PC-9 (cell line): Measurements from ENCODE around the gene LIPH. TPM values are rescaled to one million over a fixed set of nuclear protein-coding genes. Genes with fewer than 3 reads are reported as not detected.
"Not testable (repeated sequence)": the region's sequence is repeated elsewhere in the genome, so short reads cannot be mapped to it uniquely, and the experiment has no call there.

ENCODE experiments used
- BruUV-seq: library from RNA; stranded (reverse); fragments of 400-500 nt; replicated peaks from 2 replicates; lab custom pipeline; 2021; lab: Mats Ljungman, UMichigan
- CTCF ChIA-PET: fragments of 300-600 bp; sonication (Branson Sonifier 250); formaldehyde crosslinking; loops from one replicate; lab custom pipeline; 2022; ENCODE audit warnings: antibody characterized with exemption; lab: Charles Lee
- POLR2A ChIA-PET: fragments of 300-600 bp; sonication (Branson Sonifier 250); formaldehyde crosslinking; loops from one replicate; lab custom pipeline; 2022; ENCODE audit warnings: antibody characterized with exemption; ENCODE audit not compliant: unreplicated experiment; lab: Charles Lee
- DNase-seq, 2 experiments: peaks; one replicate each; pipeline versions ENCODE4 v3.0.0 to v3.0.0-alpha.2; 2015 to 2022; ENCODE audit warnings: mixed read lengths in 1 of 2
- H2AFZ ChIP-seq: fragments of 200-600 bp; sonication (generic); 2 replicates; pipeline ENCODE4 v1.8.1; 2017; ENCODE audit warnings: antibody characterized with exemption
- H3F3A ChIP-seq: fragments of 200-600 bp; sonication (generic); 2 replicates; pipeline ENCODE4 v1.8.1; 2017; ENCODE audit warnings: antibody characterized with exemption, mild to moderate bottlenecking, low read depth; ENCODE audit not compliant: insufficient read depth
- H3K27ac ChIP-seq: fragments of 200-600 bp; sonication (generic); 2 replicates; pipeline ENCODE4 v1.6.1; 2016; ENCODE audit warnings: mixed run types
- H3K27me3 ChIP-seq: fragments of 200-600 bp; sonication (generic); 2 replicates; pipeline ENCODE4 v1.6.1; 2016; ENCODE audit warnings: low read depth, mixed run types; ENCODE audit not compliant: insufficient read depth
- H3K36me3 ChIP-seq: fragments of 200-600 bp; sonication (generic); 2 replicates; pipeline ENCODE4 v1.6.1; 2016; ENCODE audit warnings: low read depth, mixed run types
- H3K4me1 ChIP-seq: fragments of 200-600 bp; sonication (generic); replicated peaks from 2 replicates; pipeline ENCODE4 v1.6.1; 2016; ENCODE audit warnings: mixed run types; ENCODE audit not compliant: insufficient read depth
- H3K4me2 ChIP-seq: fragments of 200-600 bp; sonication (generic); 2 replicates; pipeline ENCODE4 v1.6.1; 2017; ENCODE audit warnings: mixed run types
- H3K4me3 ChIP-seq: fragments of 200-600 bp; sonication (generic); 2 replicates; pipeline ENCODE4 v1.6.1; 2016; ENCODE audit warnings: mixed run types
- H3K79me2 ChIP-seq: fragments of 200-600 bp; sonication (generic); 2 replicates; pipeline ENCODE4 v1.6.1; 2017; ENCODE audit warnings: low read depth, mixed run types
- H3K9me2 ChIP-seq: fragments of 200-600 bp; sonication (generic); 2 replicates; pipeline ENCODE4 v1.8.1; 2017; ENCODE audit warnings: mild to moderate bottlenecking; ENCODE audit not compliant: insufficient read depth
- H3K9me3 ChIP-seq: fragments of 200-600 bp; sonication (generic); 2 replicates; pipeline ENCODE4 v1.8.1; 2016; ENCODE audit warnings: low read depth; ENCODE audit not compliant: insufficient read depth
- H4K20me1 ChIP-seq: fragments of 200-600 bp; sonication (generic); 2 replicates; pipeline ENCODE4 v1.8.1; 2017; ENCODE audit not compliant: insufficient read depth
- CTCF ChIP-seq: fragments of 200-600 bp; sonication (generic); conservative IDR thresholded peaks from 2 replicates; pipeline ENCODE4 v1.6.1; 2017; ENCODE audit warnings: mixed run types, antibody characterized with exemption, mild to moderate bottlenecking, moderate library complexity
- EZH2 ChIP-seq: fragments of 200-600 bp; sonication (generic); IDR thresholded peaks from 2 replicates; pipeline ENCODE4 v1.8.0; 2017; ENCODE audit warnings: antibody characterized with exemption, low read depth
- intact Hi-C: fragments of 100-400 bp; cut with micrococcal nuclease; formaldehyde crosslinking; loops from one replicate; pipeline ENCODE4 v1.10.0; 2022; ENCODE audit not compliant: unreplicated experiment
- total RNA-seq: library from RNA; stranded (reverse); gene quantifications from 2 replicates; pipeline ENCODE4 v1.2.3, GENCODE V29; 2021

LIPH gene
- total RNA-seq, 1 experiment from 2014 or later, result 44.7 TPM

GRCh38 chr3:185559706-185560090 lies 7.3 kb upstream of the LIPH start:
- Histone ChIP-seq H3K79me2 (no peaks in the 10 kb centered on the region), H2AFZ (peak overlapping the region; percentile 82), H4K20me1 (no peaks in the 10 kb centered on the region), H3K4me2 (peak overlapping the region; percentile 91), H3K27me3 (no peaks in the 10 kb centered on the region), H3K27ac (peak overlapping the region; percentile 99), H3K4me1 (peaks cover 65% of the 10 kb centered on the region), H3F3A (peaks cover 42% of the 10 kb centered on the region), H3K4me3 (peak overlapping the region; percentile 53), H3K36me3 (no peaks in the 10 kb centered on the region), H3K9me3 (no peaks in the 10 kb centered on the region), H3K9me2 (no peaks in the 10 kb centered on the region)
- TF ChIP-seq CTCF (no peak), EZH2 (no peak)
- no peak for DNase-seq
- POLR2A ChIA-PET, result interaction anchor here (0.5 to 3.1 kb wide), 8 partner anchors 8 to 415 kb away, joined by 3 to 24 read pairs (median 4); partner anchors contain the start of genes LIPH, SENP2 and TMEM41A
- BruUV-seq, result no TSS peak
- CTCF ChIA-PET, result interaction anchor here (0.5 to 1.8 kb wide), 5 partner anchors 14 to 229 kb away, joined by 3 to 7 read pairs (median 6); no protein-coding TSS in a partner anchor
- intact Hi-C loops, result loop anchor here (1.0 to 5.0 kb wide), 3 partner anchors 60 to 242 kb away; partner anchors contain the start of gene TMEM41A

- peaks cover 43% of the 10 kb centered on the region for H3F3A ChIP-seq
- peak overlapping the region; percentile 59; the same call in 1 of the 2 replicates for H2AFZ ChIP-seq
- no peaks in the 10 kb centered on the region for H3K9me3 ChIP-seq
- TF ChIP-seq CTCF, result no peak
- TF ChIP-seq EZH2, result no peak
- H3K9me2 ChIP-seq, result no peaks in the 10 kb centered on the region
- DNase-seq, result peak; percentile 92 to 99
- H3K79me2 ChIP-seq, result no peaks in the 10 kb centered on the region
- H3K4me3 ChIP-seq, result peak overlapping the region; percentile 53
- peak overlapping the region; percentile 99 for H3K27ac ChIP-seq
- no peaks in the 10 kb centered on the region for H4K20me1 ChIP-seq
- peaks cover 65% of the 10 kb centered on the region for H3K4me1 ChIP-seq
- H3K4me2 ChIP-seq, result peak overlapping the region; percentile 91
- POLR2A ChIA-PET, result interaction anchor here (0.6 to 3.1 kb wide), 3 partner anchors 24 to 75 kb away, joined by 6 to 24 read pairs (median 8); partner anchors contain the start of gene SENP2
- CTCF ChIA-PET, result interaction anchor here (0.6 to 1.8 kb wide), 6 partner anchors 13 to 326 kb away, joined by 3 to 7 read pairs (median 3); no protein-coding TSS in a partner anchor
- H3K27me3 ChIP-seq, result no peaks in the 10 kb centered on the region
- H3K36me3 ChIP-seq, result no peaks in the 10 kb centered on the region
- no TSS peak for BruUV-seq
- intact Hi-C loops, result loop anchor here (1.0 to 5.0 kb wide), 2 partner anchors 9 to 221 kb away; no protein-coding TSS in a partner anchor
Observed at GRCh38 chr3:185558395-185558794, 6.0 kb upstream of the LIPH start.

- H3K27ac ChIP-seq, result peak overlapping the region; percentile 99
- peaks cover 75% of the 10 kb centered on the region for H3K4me1 ChIP-seq
- H3K27me3 ChIP-seq, CTCF ChIA-PET, H3K9me2 ChIP-seq, H2AFZ ChIP-seq, BruUV-seq, H3K36me3 ChIP-seq, DNase-seq, H3K4me3 ChIP-seq, H3K9me3 ChIP-seq, H4K20me1 ChIP-seq, H3K79me2 ChIP-seq: not testable (repeated sequence)
- peaks cover 54% of the 10 kb centered on the region for H3F3A ChIP-seq
- POLR2A ChIA-PET, result interaction anchor here (0.6 kb wide), 1 partner anchor 26 kb away, joined by 3 read pairs; no protein-coding TSS in a partner anchor
- peak overlapping the region; percentile 91; the same call in 1 of the 2 replicates for H3K4me2 ChIP-seq
- intact Hi-C loops, result loop anchor here (5.0 kb wide), 1 partner anchor 219 kb away; no protein-coding TSS in a partner anchor
Observed at GRCh38 chr3:185556640-185557039, 4.3 kb upstream of the LIPH start.
